Nephron progenitor cell (in vitro differentiated cells): Measurements from ENCODE around the gene BSPRY.

Experiments used
- DNase-seq: peaks from one replicate; pipeline ENCODE4 v3.0.0; 2021
- H3K27ac Mint-ChIP-seq: 2 replicates; pipeline ENCODE4 v1.8.0; 2021; ENCODE audit warnings: mild to moderate bottlenecking, moderate library complexity, mixed read lengths
- H3K27me3 Mint-ChIP-seq: 2 replicates; pipeline ENCODE4 v1.8.0; 2021; ENCODE audit warnings: mild to moderate bottlenecking, low read depth, mixed read lengths; ENCODE audit not compliant: poor library complexity
- H3K36me3 Mint-ChIP-seq: 2 replicates; pipeline ENCODE4 v1.8.0; 2021; ENCODE audit warnings: low read depth, mixed read lengths
- H3K4me1 Mint-ChIP-seq: 2 replicates; pipeline ENCODE4 v1.8.0; 2021; ENCODE audit warnings: mixed read lengths
- H3K4me3 Mint-ChIP-seq: 2 replicates; pipeline ENCODE4 v1.8.0; 2021; ENCODE audit warnings: mild to moderate bottlenecking, moderate library complexity, mixed read lengths
- H3K9me3 Mint-ChIP-seq: 2 replicates; pipeline ENCODE4 v1.8.0; 2021; ENCODE audit warnings: mild to moderate bottlenecking, moderate library complexity, mixed read lengths
- CTCF ChIP-seq: fragments of 200-600 bp; sonication (generic); IDR thresholded peaks from 2 replicates; pipeline ENCODE4 v1.5.0; 2021; ENCODE audit warnings: antibody characterized with exemption

The BSPRY gene

GRCh38 chr9:113390192-113390960, 41.0 kb downstream of the BSPRY start:
- Mint-ChIP-seq H3K4me3 (no peak overlapping the region), H3K27me3 (no peaks in the 10 kb centered on the region), H3K4me1 (peaks cover 7% of the 10 kb centered on the region), H3K36me3 (peaks cover 39% of the 10 kb centered on the region), H3K9me3 (peaks cover 3% of the 10 kb centered on the region), H3K27ac (no peak overlapping the region)
- DNase-seq: no peak
- TF ChIP-seq CTCF: no peak

- Mint-ChIP-seq H3K4me1 (peaks cover 7% of the 10 kb centered on the region), H3K27ac (peak overlapping the region; percentile 36), H3K36me3 (peaks cover 34% of the 10 kb centered on the region), H3K27me3 (no peaks in the 10 kb centered on the region), H3K4me3 (no peak overlapping the region), H3K9me3 (peaks cover 2% of the 10 kb centered on the region)
- no peak for DNase-seq
- TF ChIP-seq CTCF: no peak
Measured at GRCh38 chr9:113391917-113392316, 42.6 kb downstream of the BSPRY start.

- H3K27me3 Mint-ChIP-seq: peaks cover 2% of the 10 kb centered on the region
- peaks cover 23% of the 10 kb centered on the region for H3K36me3 Mint-ChIP-seq
- TF ChIP-seq CTCF: no peak
- no peak overlapping the region for H3K27ac Mint-ChIP-seq
- no peaks in the 10 kb centered on the region for H3K4me1 Mint-ChIP-seq
- H3K4me3 Mint-ChIP-seq: no peak overlapping the region
- no peak for DNase-seq
- H3K9me3 Mint-ChIP-seq: no peaks in the 10 kb centered on the region
Measured at GRCh38 chr9:113393281-113393680, 43.9 kb downstream of the BSPRY start.

GRCh38 chr9:113395000-113395861, 45.9 kb downstream of the BSPRY start:
- Mint-ChIP-seq H3K4me3 (no peak overlapping the region), H3K27me3 (peaks cover 2% of the 10 kb centered on the region), H3K4me1 (peaks cover 12% of the 10 kb centered on the region), H3K36me3 (peaks cover 16% of the 10 kb centered on the region), H3K9me3 (no peaks in the 10 kb centered on the region), H3K27ac (no peak overlapping the region)
- no peak for TF ChIP-seq CTCF
- no peak for DNase-seq

GRCh38 chr9:113397203-113397631, 47.9 kb downstream of the BSPRY start:
- Mint-ChIP-seq H3K27ac (no peak overlapping the region), H3K9me3 (no peaks in the 10 kb centered on the region), H3K4me3 (no peak overlapping the region), H3K4me1 (peaks cover 18% of the 10 kb centered on the region), H3K36me3 (peaks cover 16% of the 10 kb centered on the region), H3K27me3 (peaks cover 2% of the 10 kb centered on the region)
- DNase-seq: no peak
- no peak for TF ChIP-seq CTCF
